Measurements from ENCODE around the gene SLC47A2.

The SLC47A2 gene

GRCh38 chr17:19664821-19665181 lies 51.6 kb downstream of the SLC47A2 start:
- no peak for DNase-seq

- no peak for DNase-seq
These were observed 52.1 kb downstream of the SLC47A2 start for GRCh38 chr17:19664136-19664820.

- DNase-seq: no peak
These were observed 53.3 kb downstream of the SLC47A2 start for GRCh38 chr17:19663097-19663496.

GRCh38 chr17:19661121-19661520 lies 55.3 kb downstream of the SLC47A2 start:
- no peak for DNase-seq

GRCh38 chr17:19660219-19660870 lies 56.0 kb downstream of the SLC47A2 start:
- DNase-seq: no peak

GRCh38 chr17:19659366-19660177 lies 56.8 kb downstream of the SLC47A2 start:
- no peak for DNase-seq

- no peak for DNase-seq
These were observed 59.4 kb downstream of the SLC47A2 start for GRCh38 chr17:19656851-19657581.

- no peak for DNase-seq
These were observed 60.0 kb downstream of the SLC47A2 start for GRCh38 chr17:19656336-19656735.

GRCh38 chr17:19654896-19655295 lies 61.5 kb downstream of the SLC47A2 start:
- DNase-seq: no peak

- no peak for DNase-seq
These were observed 62.0 kb downstream of the SLC47A2 start for GRCh38 chr17:19654342-19654886.

- DNase-seq: no peak
These were observed 63.8 kb downstream of the SLC47A2 start for GRCh38 chr17:19652595-19652994.

- no peak for DNase-seq
These were observed 64.7 kb downstream of the SLC47A2 start for GRCh38 chr17:19651451-19652238.

- peak; percentile 33 for DNase-seq
These were observed 65.6 kb downstream of the SLC47A2 start for GRCh38 chr17:19650826-19651225.

- no peak for DNase-seq
These were observed 67.2 kb downstream of the SLC47A2 start for GRCh38 chr17:19649274-19649541.

- peak; percentile 92 for DNase-seq
These were observed 67.7 kb downstream of the SLC47A2 start, which contains the start of gene ALDH3A2 for GRCh38 chr17:19648475-19649273. TSS of gene ALDH3A2 (plus strand) at chr17:19648751. CDS start at chr17:19648972, 221 bp downstream.

- DNase-seq: peak; percentile 73
These were observed 68.5 kb downstream of the SLC47A2 start for GRCh38 chr17:19647697-19648474.

GRCh38 chr17:19646788-19647696 lies 69.3 kb downstream of the SLC47A2 start:
- no peak for DNase-seq

GRCh38 chr17:19645734-19646201 lies 70.6 kb downstream of the SLC47A2 start:
- DNase-seq: no peak

All from fibroblast of skin of scalp (primary cell).